ENCODE measurements around the gene SLC26A11.

DNA sequence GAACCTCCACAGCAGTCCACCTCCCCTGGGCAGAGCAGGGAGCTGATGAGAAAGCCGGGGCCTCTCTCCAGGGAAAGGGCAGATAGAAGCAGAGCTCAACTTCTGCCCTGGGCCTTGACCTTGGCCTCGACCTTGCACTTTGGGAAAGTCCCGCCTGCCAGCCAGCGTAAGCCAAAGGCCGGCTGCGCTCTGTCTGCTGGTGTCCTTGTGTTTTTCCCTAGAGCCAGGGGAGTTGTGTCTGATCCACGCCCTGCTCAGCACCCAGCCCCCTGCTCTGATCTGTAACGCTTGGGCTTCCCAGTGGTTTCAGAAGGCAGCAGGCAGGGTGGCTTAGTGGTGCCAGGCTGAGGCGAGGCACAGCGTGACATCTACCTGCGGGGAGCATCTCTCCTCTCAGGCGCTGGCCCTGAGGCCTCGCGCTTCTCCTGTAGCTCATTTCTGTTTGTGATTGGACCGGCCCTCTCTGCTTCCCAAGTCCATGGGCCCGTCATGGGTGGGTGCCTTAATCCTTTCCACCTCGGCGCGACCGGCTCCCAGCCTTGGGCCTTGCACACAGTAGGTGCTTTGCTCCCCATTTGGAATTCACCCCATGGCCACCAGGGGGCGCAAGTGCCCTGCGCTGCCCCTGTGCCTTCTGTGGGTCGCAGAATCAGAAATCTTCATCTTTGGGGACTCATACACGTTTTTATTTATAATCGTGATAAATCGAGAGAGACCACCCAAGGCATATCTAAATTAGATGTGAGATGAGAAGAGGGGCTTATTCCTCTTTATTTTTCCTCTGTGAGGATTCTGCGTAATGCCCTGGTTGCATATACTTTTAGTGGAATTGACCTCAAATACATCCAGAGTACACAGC is 24.3 kb upstream of the SLC26A11 start:
- TF ChIP-seq, protein P1, sequence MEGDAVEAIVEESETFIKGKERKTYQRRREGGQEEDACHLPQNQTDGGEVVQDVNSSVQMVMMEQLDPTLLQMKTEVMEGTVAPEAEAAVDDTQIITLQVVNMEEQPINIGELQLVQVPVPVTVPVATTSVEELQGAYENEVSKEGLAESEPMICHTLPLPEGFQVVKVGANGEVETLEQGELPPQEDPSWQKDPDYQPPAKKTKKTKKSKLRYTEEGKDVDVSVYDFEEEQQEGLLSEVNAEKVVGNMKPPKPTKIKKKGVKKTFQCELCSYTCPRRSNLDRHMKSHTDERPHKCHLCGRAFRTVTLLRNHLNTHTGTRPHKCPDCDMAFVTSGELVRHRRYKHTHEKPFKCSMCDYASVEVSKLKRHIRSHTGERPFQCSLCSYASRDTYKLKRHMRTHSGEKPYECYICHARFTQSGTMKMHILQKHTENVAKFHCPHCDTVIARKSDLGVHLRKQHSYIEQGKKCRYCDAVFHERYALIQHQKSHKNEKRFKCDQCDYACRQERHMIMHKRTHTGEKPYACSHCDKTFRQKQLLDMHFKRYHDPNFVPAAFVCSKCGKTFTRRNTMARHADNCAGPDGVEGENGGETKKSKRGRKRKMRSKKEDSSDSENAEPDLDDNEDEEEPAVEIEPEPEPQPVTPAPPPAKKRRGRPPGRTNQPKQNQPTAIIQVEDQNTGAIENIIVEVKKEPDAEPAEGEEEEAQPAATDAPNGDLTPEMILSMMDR (IDR thresholded peaks at IDR 0.05; ENCODE audit: insufficient read depth, low read length), result peak; percentile 58
- no peak for TF ChIP-seq POLR2AphosphoS5 (IDR thresholded peaks at IDR 0.05; ENCODE audit: low read depth)
- TF ChIP-seq, protein P2, sequence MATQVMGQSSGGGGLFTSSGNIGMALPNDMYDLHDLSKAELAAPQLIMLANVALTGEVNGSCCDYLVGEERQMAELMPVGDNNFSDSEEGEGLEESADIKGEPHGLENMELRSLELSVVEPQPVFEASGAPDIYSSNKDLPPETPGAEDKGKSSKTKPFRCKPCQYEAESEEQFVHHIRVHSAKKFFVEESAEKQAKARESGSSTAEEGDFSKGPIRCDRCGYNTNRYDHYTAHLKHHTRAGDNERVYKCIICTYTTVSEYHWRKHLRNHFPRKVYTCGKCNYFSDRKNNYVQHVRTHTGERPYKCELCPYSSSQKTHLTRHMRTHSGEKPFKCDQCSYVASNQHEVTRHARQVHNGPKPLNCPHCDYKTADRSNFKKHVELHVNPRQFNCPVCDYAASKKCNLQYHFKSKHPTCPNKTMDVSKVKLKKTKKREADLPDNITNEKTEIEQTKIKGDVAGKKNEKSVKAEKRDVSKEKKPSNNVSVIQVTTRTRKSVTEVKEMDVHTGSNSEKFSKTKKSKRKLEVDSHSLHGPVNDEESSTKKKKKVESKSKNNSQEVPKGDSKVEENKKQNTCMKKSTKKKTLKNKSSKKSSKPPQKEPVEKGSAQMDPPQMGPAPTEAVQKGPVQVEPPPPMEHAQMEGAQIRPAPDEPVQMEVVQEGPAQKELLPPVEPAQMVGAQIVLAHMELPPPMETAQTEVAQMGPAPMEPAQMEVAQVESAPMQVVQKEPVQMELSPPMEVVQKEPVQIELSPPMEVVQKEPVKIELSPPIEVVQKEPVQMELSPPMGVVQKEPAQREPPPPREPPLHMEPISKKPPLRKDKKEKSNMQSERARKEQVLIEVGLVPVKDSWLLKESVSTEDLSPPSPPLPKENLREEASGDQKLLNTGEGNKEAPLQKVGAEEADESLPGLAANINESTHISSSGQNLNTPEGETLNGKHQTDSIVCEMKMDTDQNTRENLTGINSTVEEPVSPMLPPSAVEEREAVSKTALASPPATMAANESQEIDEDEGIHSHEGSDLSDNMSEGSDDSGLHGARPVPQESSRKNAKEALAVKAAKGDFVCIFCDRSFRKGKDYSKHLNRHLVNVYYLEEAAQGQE (IDR thresholded peaks at IDR 0.05; ENCODE audit: insufficient replicate concordance, low read depth), result no peak
